ENCODE results near the gene CLEC4D.
A peak's percentile ranks its signal among the peaks of the same experiment; 100 is the strongest.

The CLEC4D gene

DNA sequence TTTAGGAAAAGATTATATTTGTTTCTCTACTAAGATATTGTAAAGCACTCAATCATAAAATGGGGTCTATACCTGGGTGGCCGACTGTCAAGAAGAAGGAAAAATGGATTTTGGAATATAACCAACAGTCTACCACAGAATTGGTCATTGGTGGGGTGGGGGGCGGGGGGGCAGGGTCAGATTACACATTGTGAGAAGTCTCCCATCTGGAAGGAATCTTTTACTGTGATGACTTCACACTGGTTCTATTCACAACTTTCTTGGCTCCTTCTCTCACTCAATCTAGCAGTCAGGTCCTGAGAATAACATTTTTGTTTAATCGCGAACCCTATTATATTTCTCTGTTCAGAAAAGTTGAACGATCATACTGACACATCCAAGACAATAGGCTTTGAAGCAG is 36.1 kb downstream of the CLEC4D start:
- H3K4me3 ChIP-seq (replicated peaks; ENCODE audit: low read depth, low read length): no peak overlapping the region
- DNase-seq (ENCODE audit: low read depth): no peak
- TF ChIP-seq, protein P1, sequence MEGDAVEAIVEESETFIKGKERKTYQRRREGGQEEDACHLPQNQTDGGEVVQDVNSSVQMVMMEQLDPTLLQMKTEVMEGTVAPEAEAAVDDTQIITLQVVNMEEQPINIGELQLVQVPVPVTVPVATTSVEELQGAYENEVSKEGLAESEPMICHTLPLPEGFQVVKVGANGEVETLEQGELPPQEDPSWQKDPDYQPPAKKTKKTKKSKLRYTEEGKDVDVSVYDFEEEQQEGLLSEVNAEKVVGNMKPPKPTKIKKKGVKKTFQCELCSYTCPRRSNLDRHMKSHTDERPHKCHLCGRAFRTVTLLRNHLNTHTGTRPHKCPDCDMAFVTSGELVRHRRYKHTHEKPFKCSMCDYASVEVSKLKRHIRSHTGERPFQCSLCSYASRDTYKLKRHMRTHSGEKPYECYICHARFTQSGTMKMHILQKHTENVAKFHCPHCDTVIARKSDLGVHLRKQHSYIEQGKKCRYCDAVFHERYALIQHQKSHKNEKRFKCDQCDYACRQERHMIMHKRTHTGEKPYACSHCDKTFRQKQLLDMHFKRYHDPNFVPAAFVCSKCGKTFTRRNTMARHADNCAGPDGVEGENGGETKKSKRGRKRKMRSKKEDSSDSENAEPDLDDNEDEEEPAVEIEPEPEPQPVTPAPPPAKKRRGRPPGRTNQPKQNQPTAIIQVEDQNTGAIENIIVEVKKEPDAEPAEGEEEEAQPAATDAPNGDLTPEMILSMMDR (IDR thresholded peaks at IDR 0.05; ENCODE audit: low read length, missing control alignments): no peak

DNA sequence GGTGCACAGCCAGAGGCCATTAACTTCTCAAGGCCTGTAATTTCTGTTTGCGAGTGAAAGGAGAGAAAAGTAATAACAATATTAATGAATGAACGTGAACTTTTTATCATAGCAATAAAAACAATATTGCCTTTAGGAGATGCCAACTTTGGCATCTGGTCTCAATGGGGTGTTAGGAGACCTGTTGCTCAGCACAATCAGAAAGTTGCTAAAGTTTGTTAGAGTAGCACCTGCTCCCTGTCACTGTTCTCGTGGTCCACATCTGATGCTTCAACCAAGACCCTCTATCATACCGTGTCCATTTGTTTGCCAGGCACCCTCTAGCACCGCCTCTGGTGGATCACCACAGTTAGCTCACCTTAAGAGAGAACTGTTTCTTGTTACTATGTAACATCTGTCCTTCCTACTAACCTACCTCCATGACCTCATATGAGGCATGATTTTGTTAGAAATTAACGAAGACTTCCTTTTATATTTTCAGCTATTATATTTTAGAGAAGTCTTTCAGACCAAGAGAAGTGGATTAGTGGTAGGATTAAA is 39.9 kb downstream of the CLEC4D start:
- TF ChIP-seq, protein P1 (IDR thresholded peaks at IDR 0.05; ENCODE audit: low read length, missing control alignments): no peak

DNA sequence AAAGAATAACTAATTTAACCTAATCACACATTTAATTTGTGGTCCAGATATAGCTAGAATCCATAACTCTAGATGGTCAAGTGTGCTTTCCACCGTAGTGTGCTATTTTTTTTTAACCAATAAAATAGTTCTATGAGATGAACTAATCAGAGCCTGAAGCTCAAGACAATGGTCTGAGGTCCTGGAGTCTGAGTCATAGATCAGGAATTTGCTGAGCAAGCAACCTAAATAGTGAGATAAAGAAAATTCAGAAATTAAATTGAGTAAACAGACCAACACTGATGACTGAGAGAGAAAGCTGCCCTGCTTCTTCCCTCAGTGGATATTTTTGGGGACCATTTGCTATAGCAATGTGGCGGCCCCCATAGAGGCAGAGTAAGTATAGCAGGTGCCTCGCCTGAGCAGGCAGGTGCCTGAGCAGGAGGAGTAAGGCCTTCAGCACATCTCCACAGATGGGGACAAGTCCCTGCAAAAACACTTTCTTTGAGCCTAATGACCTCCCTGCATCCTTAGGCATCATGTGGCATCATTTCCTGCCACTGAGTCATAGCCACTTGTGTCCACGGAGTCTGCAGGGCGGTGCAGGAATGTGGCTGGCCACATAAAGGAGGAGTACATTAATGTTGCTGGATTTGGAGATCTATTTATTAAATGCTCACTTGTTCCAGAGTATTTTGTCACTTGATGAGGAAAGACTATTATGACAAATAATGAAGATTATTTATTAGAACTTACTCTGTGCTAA is 41.3 kb downstream of the CLEC4D start:
- TF ChIP-seq, protein P1 (IDR thresholded peaks at IDR 0.05; ENCODE audit: low read length, missing control alignments): no peak
- H3K4me3 ChIP-seq (replicated peaks; ENCODE audit: low read depth, low read length): no peak overlapping the region
- peak; percentile 52 for DNase-seq (ENCODE audit: low read depth)

More for the DNA sequence above, 39.9 kb downstream of the CLEC4D start:
- H3K4me3 ChIP-seq (replicated peaks; ENCODE audit: low read depth, low read length): no peak overlapping the region
- DNase-seq (ENCODE audit: low read depth): no peak

DNA sequence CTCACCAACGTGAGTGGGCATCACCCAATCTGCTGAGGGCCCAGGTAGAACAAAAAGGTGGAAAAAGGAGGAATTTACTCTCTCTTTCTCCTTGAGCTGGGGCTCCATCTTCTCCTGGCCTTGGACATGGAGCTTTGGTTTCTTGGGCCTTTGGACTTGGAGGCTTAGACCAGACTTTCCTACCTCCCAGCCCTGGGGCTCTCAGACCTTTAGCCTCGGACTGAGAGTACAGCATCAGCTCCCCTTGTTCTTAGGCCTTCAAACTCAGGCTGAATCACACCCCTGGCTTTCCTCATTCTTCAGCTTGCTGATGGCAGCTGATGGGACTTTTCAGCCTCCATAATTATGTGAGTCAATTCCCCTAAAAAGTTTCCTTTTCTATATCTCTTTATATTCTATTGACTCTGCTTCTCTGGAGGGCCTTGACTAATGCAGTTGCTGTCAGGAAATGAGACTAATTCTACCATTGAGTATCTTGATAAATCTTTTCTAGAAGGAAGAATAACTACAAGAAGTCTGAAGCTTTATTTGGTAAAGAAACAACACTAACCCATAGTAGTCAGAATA is 43.3 kb downstream of the CLEC4D start:
- H3K4me3 ChIP-seq (replicated peaks; ENCODE audit: low read depth, low read length): no peak overlapping the region
- TF ChIP-seq, protein P1 (IDR thresholded peaks at IDR 0.05; ENCODE audit: low read length, missing control alignments): no peak
- no peak for DNase-seq (ENCODE audit: low read depth)

DNA sequence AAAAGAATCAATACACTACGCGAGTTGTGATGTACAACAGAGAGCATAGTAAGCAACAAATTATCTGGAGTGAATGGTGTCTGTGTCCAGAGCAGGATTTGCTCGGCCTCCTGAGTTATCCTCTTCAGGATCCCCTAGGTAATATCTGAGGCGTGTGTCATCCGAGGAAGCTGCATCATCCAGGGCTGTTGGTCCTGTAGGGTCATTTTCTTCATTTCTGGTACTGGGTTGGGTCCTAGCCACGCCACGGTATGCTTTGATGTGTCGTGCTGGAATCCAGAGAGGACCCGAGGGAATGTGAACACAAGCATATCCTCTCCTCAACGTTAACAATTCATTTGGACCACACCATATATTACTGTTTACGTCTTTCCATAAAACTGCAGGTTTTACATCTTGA is 46.4 kb downstream of the CLEC4D start:
- H3K4me3 ChIP-seq (replicated peaks; ENCODE audit: low read depth, low read length): no peak overlapping the region
- TF ChIP-seq, protein P1 (IDR thresholded peaks at IDR 0.05; ENCODE audit: low read length, missing control alignments): no peak
- no peak for DNase-seq (ENCODE audit: low read depth)

DNA sequence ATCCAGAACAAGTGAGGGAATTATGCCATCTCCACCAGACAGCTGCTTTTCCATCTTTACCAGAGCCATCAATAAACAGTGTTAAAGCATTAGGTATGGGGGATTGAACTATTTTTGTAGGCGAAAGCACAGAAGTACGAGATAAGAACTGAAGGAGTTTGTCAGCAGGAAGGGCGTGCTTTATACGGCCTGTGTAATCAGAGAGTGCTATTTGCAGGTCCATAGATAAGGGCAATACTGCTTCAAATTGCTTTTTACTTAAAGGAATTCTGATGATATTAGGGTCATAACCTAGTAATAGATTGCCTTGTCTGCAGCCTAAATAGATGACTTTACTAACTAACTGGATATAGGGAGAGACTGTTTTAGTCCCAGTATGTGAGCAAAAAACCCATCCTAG is 47.7 kb downstream of the CLEC4D start:
- H3K4me3 ChIP-seq (replicated peaks; ENCODE audit: low read depth, low read length): no peak overlapping the region
- DNase-seq (ENCODE audit: low read depth): no peak

More for the DNA sequence above, 47.7 kb downstream of the CLEC4D start:
- TF ChIP-seq, protein P1 (IDR thresholded peaks at IDR 0.05; ENCODE audit: low read length, missing control alignments): no peak

All from fibroblast of pulmonary artery (primary cell).